Adrenal gland (tissue), 12 donors: ENCODE measurements around the gene HOXA5. TPM values are rescaled to one million over a fixed set of nuclear protein-coding genes. Genes with fewer than 3 reads are reported as not detected.

Source experiments
- DNase-seq, 7 donors: peaks; one replicate each; pipeline ENCODE4 v3.0.0-alpha.2; 2019 to 2020
- H3K27ac ChIP-seq, 5 donors: fragments of 200-600 bp; sonication (generic) in 4 of 5; 1 replicate in 3 of 5; 2 replicates in 2 of 5; pipeline versions ENCODE4 v1.5.1 to v1.8.0; 2016 to 2020; ENCODE audit warnings: mild to moderate bottlenecking in 1 of 5
- H3K27me3 ChIP-seq: fragments of 200-600 bp; 2 replicates; pipeline ENCODE4 v1.8.0; 2021
- H3K36me3 ChIP-seq, 2 donors: fragments of 200-600 bp; replicated peaks in 1 of 2; 1 replicate in 1 of 2; 2 replicates in 1 of 2; pipeline versions ENCODE4 v1.5.1 to v1.8.0; 2018 to 2022
- H3K4me1 ChIP-seq, 2 donors: fragments of 200-600 bp; replicated peaks in 1 of 2; 1 replicate in 1 of 2; 2 replicates in 1 of 2; pipeline versions ENCODE4 v1.5.1 to v1.8.0; 2018 to 2021
- H3K4me3 ChIP-seq, 4 donors: fragments of 200-600 bp; sonication (generic) in 3 of 4; one replicate each; pipeline ENCODE4 v1.5.1; 2016 to 2018
- H3K9me3 ChIP-seq, 3 donors: fragments of 200-600 bp; sonication (generic) in 1 of 3; replicated peaks in 1 of 3; 1 replicate in 2 of 3; 2 replicates in 1 of 3; pipeline versions ENCODE4 v1.5.1 to v1.8.0; 2016 to 2021
- CTCF ChIP-seq, 6 experiments: fragments of 450-650 bp in 4 of 6; fragments of 200-600 bp in 2 of 6; sonication (generic) in 1 of 6; IDR thresholded peaks; 1 replicate in 5 of 6; 2 replicates in 1 of 6; pipeline versions ENCODE4 v1.5.1 to v1.8.0; 2016 to 2021; ENCODE audit warnings: antibody characterized with exemption in 6 of 6, mild to moderate bottlenecking in 2 of 6, moderate library complexity in 1 of 6
- POLR2A ChIP-seq, 2 donors: fragments of 450-650 bp; IDR thresholded peaks; one replicate each; pipeline ENCODE4 v1.6.1; 2017; ENCODE audit warnings: antibody characterized with exemption in 2 of 2, mild to moderate bottlenecking in 2 of 2, moderate library complexity in 1 of 2
- whole genome bisulfite sequencing, 4 donors: extraction: QIAGEN DNeasy Blood & Tissue Kit in 2 of 4; methylation state at CpG; one replicate each; pipeline versions ENCODE4 v1.1.5 to v1.1.7; 2013 to 2017; 5-methylcytosine and 5-hydroxymethylcytosine counted together
- intact Hi-C, 2 donors: fragments of 100-400 bp; cut with DNase I; formaldehyde crosslinking; loops; one replicate each; pipeline versions ENCODE4 v1.14.1 to v1.15.0; 2022 to 2023
- polyA plus RNA-seq, 3 donors: library from polyadenylated mRNA; stranded (reverse); fragments of 200-250 nt in 2 of 3; fragments of 350-450 nt in 1 of 3; fragmentation: Illumina TruSeq in 1 of 3; extraction: RNeasy Lipid Tissue Mini Kit (QIAGEN cat#74804) in 1 of 3; gene quantifications; one replicate each; pipeline ENCODE4 v1.2.3, GENCODE V29; 2013 to 2014
- total RNA-seq, 9 donors: library from RNA; depleted of rRNA in 4 of 9; stranded (reverse); fragments of >200 nt in 4 of 9; fragments of 120-200 nt in 1 of 9; fragmentation: NEBNext Ultra II Directional in 1 of 9; extraction: Animal tissue kit (Norgen Biotek cat#: 25700) in 1 of 9; gene quantifications; one replicate each; pipeline versions ENCODE4 v1.1.0 to v1.2.4, GENCODE V29; 2013 to 2023
- donor health status: healthy with polysubstance abuse.
- donor health status: Bipolar disorder and iron deficiency.
- donor health status: DM: yes; HTN: yes; CAD: no.
- donor health status: DM: no; HTN: no; CAD: no.
- donor health status: DM: no; HTN: no; CAD: no.
- donor health status: DM: yes; HTN: yes; CAD: no.

The HOXA5 gene
- total and polyA plus RNA-seq, 12 donors: 21.8 to 132 (median 57.0) TPM

- intact Hi-C loops: loop anchor here (5.0 to 10.0 kb wide), 4 partner anchors 789 to 1279 kb away; no protein-coding TSS in a partner anchor
- H3K4me3 ChIP-seq: peak overlapping the region in 1 of 4 donors; percentile 60
- peak in 1 of 7 donors; percentile 14 for DNase-seq
- no peaks in the 10 kb centered on the region for H3K9me3 ChIP-seq
- peaks cover 35% of the 10 kb centered on the region for H3K27me3 ChIP-seq
- peaks cover 4 to 24% of the 10 kb centered on the region in 2 donors for H3K4me1 ChIP-seq
- 72 to 84% (median 79%) methylated on average over 22 to 24 of the region's 24 CpGs for WGBS, 4 donors
- peak overlapping the region in 1 of 5 donors; percentile 74 for H3K27ac ChIP-seq
- H3K36me3 ChIP-seq: no peaks in the 10 kb centered on the region
- TF ChIP-seq POLR2A (IDR thresholded peaks at IDR 0.05): no peak
- TF ChIP-seq CTCF (IDR thresholded peaks at IDR 0.05): no peak
Observed at GRCh38 chr7:27163288-27164044, 20.0 kb upstream of the HOXA5 start.

- Histone ChIP-seq H3K4me3 (peak overlapping the region in 1 of 4 donors; percentile 14), H3K9me3 (no peaks in the 10 kb centered on the region), H3K27ac (no peak overlapping the region), H3K36me3 (no peaks in the 10 kb centered on the region), H3K27me3 (peaks cover 27% of the 10 kb centered on the region), H3K4me1 (peaks cover 4 to 24% of the 10 kb centered on the region in 2 donors)
- intact Hi-C loops: loop anchor here (5.0 to 10.0 kb wide), 4 partner anchors 788 to 1278 kb away; no protein-coding TSS in a partner anchor
- TF ChIP-seq CTCF (IDR thresholded peaks at IDR 0.05) (no peak), POLR2A (IDR thresholded peaks at IDR 0.05) (no peak)
- WGBS, 4 donors: 78 to 87% (median 86%) methylated on average over 7 of the region's 7 CpGs
- DNase-seq: no peak
Observed at GRCh38 chr7:27162561-27163287, 19.2 kb upstream of the HOXA5 start.

- no peaks in the 10 kb centered on the region for H3K36me3 ChIP-seq
- no peak overlapping the region for H3K4me3 ChIP-seq
- H3K27ac ChIP-seq: no peak overlapping the region
- H3K27me3 ChIP-seq: peaks cover 22% of the 10 kb centered on the region
- H3K9me3 ChIP-seq: no peaks in the 10 kb centered on the region
- intact Hi-C loops: loop anchor here (5.0 to 10.0 kb wide), 4 partner anchors 787 to 1277 kb away; no protein-coding TSS in a partner anchor
- TF ChIP-seq POLR2A (IDR thresholded peaks at IDR 0.05) (no peak), CTCF (IDR thresholded peaks at IDR 0.05) (no peak)
- H3K4me1 ChIP-seq: peaks cover 4 to 24% of the 10 kb centered on the region in 2 donors
- DNase-seq: peak in 1 of 7 donors; percentile 19
- WGBS, 4 donors: 65 to 72% (median 69%) methylated on average over 24 to 30 of the region's 30 CpGs
Observed at GRCh38 chr7:27161721-27162560, 18.5 kb upstream of the HOXA5 start.
